ENCODE results near the gene LARGE1.

GRCh38 chr22:33582822-33583400 lies 337.4 kb downstream of the LARGE1 start:
- TF ChIP-seq EZH2phosphoT487 (IDR thresholded peaks at IDR 0.05; ENCODE audit: borderline replicate concordance): no peak
- no peak for TF ChIP-seq CTCF (conservative IDR thresholded peaks at IDR 0.05; ENCODE audit: low read length)
